Astrocyte (in vitro differentiated cells and primary cell): Measurements from ENCODE around the gene TGFBRAP1. TPM values are rescaled to one million over a fixed set of nuclear protein-coding genes. Genes with fewer than 3 reads are reported as not detected.
A peak's percentile ranks its signal among the peaks of the same experiment; 100 is the strongest.
"Not testable (repeated sequence)": the region's sequence is repeated elsewhere in the genome, so short reads cannot be mapped to it uniquely, and the experiment has no call there.

Experiments
- DNase-seq: peaks from one replicate; pipeline ENCODE4 v3.0.0-alpha.2; 2010; ENCODE audit warnings: low read depth
- FAIRE-seq: peaks from 2 replicates; lab custom pipeline; 2011; peaks lifted over from hg19 to GRCh38; lab: Jason Lieb, UNC
- H2AFZ ChIP-seq: 2 replicates; pipeline ENCODE4 v1.6.0; 2012; ENCODE audit warnings: low read depth, low read length, inconsistent platforms
- H3K27ac ChIP-seq: 2 replicates; pipeline ENCODE4 v1.5.1; 2011; ENCODE audit warnings: low read depth, low read length, inconsistent platforms
- H3K27me3 ChIP-seq: 2 replicates; pipeline ENCODE4 v1.6.0; 2011; ENCODE audit warnings: low read length, inconsistent platforms; ENCODE audit not compliant: insufficient read depth
- H3K36me3 ChIP-seq: 2 replicates; pipeline ENCODE4 v1.5.1; 2011; ENCODE audit warnings: low read length, inconsistent platforms; ENCODE audit not compliant: insufficient read depth
- H3K4me1 ChIP-seq: 2 replicates; pipeline ENCODE4 v1.5.1; 2011; ENCODE audit warnings: low read length, inconsistent platforms; ENCODE audit not compliant: insufficient read depth
- H3K4me2 ChIP-seq: 2 replicates; pipeline ENCODE4 v1.6.0; 2012; ENCODE audit warnings: low read length, inconsistent platforms
- H3K4me3 ChIP-seq: 2 replicates; pipeline ENCODE4 v1.5.1; 2011; ENCODE audit warnings: low read depth, mild to moderate bottlenecking, low read length, inconsistent platforms; ENCODE audit not compliant: insufficient read depth
- H3K79me2 ChIP-seq: 2 replicates; pipeline ENCODE4 v1.6.0; 2012; ENCODE audit warnings: mild to moderate bottlenecking, low read length, inconsistent platforms; ENCODE audit not compliant: insufficient read depth
- H3K9ac ChIP-seq: 2 replicates; pipeline ENCODE4 v1.6.0; 2012; ENCODE audit warnings: mild to moderate bottlenecking, low read length, inconsistent platforms
- H3K9me3 ChIP-seq: 2 replicates; pipeline ENCODE4 v1.5.1; 2012; ENCODE audit warnings: low read depth, mild to moderate bottlenecking, low read length, inconsistent platforms; ENCODE audit not compliant: insufficient read depth
- H4K20me1 ChIP-seq: 2 replicates; pipeline ENCODE4 v1.6.0; 2012; ENCODE audit warnings: low read length, inconsistent platforms; ENCODE audit not compliant: insufficient read depth
- H3K27ac Mint-ChIP-seq: one replicate; pipeline ENCODE4 v1.8.0; 2021; ENCODE audit warnings: mild to moderate bottlenecking, mixed read lengths; ENCODE audit not compliant: unreplicated experiment
- H3K27me3 Mint-ChIP-seq: one replicate; pipeline ENCODE4 v1.8.0; 2021; ENCODE audit warnings: low read depth, mixed read lengths; ENCODE audit not compliant: unreplicated experiment
- H3K36me3 Mint-ChIP-seq: one replicate; pipeline ENCODE4 v1.8.0; 2021; ENCODE audit warnings: low read depth, mixed read lengths; ENCODE audit not compliant: unreplicated experiment
- H3K4me1 Mint-ChIP-seq: one replicate; pipeline ENCODE4 v1.8.0; 2021; ENCODE audit warnings: low read depth, mixed read lengths; ENCODE audit not compliant: unreplicated experiment
- H3K4me3 Mint-ChIP-seq: one replicate; pipeline ENCODE4 v1.8.0; 2021; ENCODE audit warnings: mild to moderate bottlenecking, moderate library complexity, mixed read lengths; ENCODE audit not compliant: unreplicated experiment
- H3K9me3 Mint-ChIP-seq: one replicate; pipeline ENCODE4 v1.8.0; 2021; ENCODE audit warnings: mild to moderate bottlenecking, mixed read lengths; ENCODE audit not compliant: unreplicated experiment
- EZH2 ChIP-seq: IDR thresholded peaks from 2 replicates; pipeline ENCODE4 v1.6.1; 2012; ENCODE audit warnings: mild to moderate bottlenecking, low read length, inconsistent platforms; ENCODE audit not compliant: insufficient read depth
- total RNA-seq: library from RNA; stranded (reverse); gene quantifications from 2 replicates; pipeline ENCODE4 v1.2.1, GENCODE V29; 2021
- TF ChIP-seq, protein P1 (sequence below): IDR thresholded peaks from 2 replicates; pipeline ENCODE4 v1.5.1; 2011; ENCODE audit warnings: low read depth, mild to moderate bottlenecking, inconsistent platforms, low read length, moderate library complexity; ENCODE audit not compliant: insufficient read depth

The TGFBRAP1 gene
- total RNA-seq, 1 donor from 2014 or later: 25.1 TPM

DNA sequence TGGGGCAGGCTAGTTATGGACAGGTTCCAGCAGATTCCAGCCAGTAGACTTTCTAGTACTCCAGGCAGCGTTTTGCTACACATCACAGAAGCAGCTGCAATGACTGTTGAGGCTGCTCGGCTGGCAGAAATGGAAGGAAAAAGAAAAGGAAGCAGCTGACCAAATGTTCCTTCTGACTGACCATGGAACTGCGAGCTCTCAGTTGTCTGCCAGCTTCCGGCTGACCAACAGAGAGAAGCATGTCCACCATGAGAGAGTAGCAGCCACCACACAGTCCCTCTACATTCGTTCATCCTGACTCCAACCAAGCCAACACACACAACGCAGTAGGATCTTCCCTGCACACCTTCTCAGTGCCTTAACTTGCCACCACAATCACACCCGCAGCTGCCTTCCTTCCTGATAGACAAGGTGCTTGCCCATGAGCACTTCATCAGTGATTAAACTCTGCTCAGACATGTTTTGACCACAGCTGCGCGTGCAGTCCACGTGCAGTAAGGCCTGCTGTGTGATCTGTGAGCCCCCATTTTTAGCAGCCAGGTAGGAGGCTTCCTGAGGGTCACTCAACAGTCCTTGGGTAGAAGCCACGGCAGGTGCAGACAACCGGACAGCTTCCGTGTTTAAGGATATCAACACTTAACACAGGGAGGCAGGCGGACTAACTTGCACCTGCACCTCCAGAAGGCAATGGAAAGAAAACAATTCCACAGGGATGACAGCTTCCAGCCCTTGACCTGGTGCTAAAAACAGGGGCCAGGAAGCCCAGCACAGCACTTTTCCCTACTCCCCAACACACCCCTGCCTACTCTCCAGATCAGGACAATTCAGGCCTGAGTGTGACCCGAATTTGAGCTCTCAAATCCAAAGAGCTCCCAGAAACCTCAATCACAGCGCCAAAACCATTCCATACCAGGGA lies 996 bp downstream of the TGFBRAP1 start:
- H3K9me3 ChIP-seq: no peaks in the 10 kb centered on the region
- peaks cover 4% of the 10 kb centered on the region for H4K20me1 ChIP-seq
- TF ChIP-seq, protein P1, sequence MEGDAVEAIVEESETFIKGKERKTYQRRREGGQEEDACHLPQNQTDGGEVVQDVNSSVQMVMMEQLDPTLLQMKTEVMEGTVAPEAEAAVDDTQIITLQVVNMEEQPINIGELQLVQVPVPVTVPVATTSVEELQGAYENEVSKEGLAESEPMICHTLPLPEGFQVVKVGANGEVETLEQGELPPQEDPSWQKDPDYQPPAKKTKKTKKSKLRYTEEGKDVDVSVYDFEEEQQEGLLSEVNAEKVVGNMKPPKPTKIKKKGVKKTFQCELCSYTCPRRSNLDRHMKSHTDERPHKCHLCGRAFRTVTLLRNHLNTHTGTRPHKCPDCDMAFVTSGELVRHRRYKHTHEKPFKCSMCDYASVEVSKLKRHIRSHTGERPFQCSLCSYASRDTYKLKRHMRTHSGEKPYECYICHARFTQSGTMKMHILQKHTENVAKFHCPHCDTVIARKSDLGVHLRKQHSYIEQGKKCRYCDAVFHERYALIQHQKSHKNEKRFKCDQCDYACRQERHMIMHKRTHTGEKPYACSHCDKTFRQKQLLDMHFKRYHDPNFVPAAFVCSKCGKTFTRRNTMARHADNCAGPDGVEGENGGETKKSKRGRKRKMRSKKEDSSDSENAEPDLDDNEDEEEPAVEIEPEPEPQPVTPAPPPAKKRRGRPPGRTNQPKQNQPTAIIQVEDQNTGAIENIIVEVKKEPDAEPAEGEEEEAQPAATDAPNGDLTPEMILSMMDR: no peak
- TF ChIP-seq EZH2: no peak
- Mint-ChIP-seq H3K4me3 (peak overlapping the region; percentile 95), H3K4me1 (peaks cover 42% of the 10 kb centered on the region), H3K36me3 (no peaks in the 10 kb centered on the region), H3K27ac (peak overlapping the region; percentile 90), H3K9me3 (no peaks in the 10 kb centered on the region), H3K27me3 (no peaks in the 10 kb centered on the region)
- H2AFZ ChIP-seq: peak overlapping the region; percentile 74
- H3K4me1 ChIP-seq: peaks cover 29% of the 10 kb centered on the region
- no peaks in the 10 kb centered on the region for H3K27me3 ChIP-seq
- H3K4me2 ChIP-seq: peak overlapping the region; percentile 99
- peak overlapping the region; percentile 70 for H3K4me3 ChIP-seq
- H3K9ac ChIP-seq: peak overlapping the region; percentile 76
- no peaks in the 10 kb centered on the region for H3K36me3 ChIP-seq
- H3K27ac ChIP-seq: no peak overlapping the region
- peaks cover 42% of the 10 kb centered on the region for H3K79me2 ChIP-seq
- DNase-seq: no peak
- no peak for FAIRE-seq

DNA sequence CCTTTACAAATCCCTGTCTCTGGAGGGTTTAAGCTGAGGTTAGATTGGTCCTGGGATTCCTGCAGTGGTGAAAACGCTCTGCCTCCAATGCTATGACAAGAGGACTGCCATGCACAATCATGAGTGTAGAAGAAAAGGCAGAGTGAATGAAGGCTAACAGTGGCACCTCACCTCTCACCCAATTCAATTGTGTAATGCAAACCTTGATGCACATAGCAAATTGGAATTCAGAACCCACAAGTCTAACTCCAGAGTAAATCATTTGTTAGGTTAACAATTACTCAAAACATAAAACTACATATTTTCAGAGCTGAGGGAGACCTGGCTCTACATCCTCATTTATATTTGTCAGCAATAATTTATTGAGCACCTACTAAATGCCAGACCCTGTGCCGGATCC lies 1.8 kb downstream of the TGFBRAP1 start:
- no peaks in the 10 kb centered on the region for H3K9me3 Mint-ChIP-seq
- H3K79me2 ChIP-seq: peaks cover 50% of the 10 kb centered on the region
- no peak overlapping the region for H3K9ac ChIP-seq
- DNase-seq (no peak), FAIRE-seq (no peak)
- H3K4me1 ChIP-seq: peaks cover 34% of the 10 kb centered on the region
- no peaks in the 10 kb centered on the region for H3K36me3 Mint-ChIP-seq
- peak overlapping the region; percentile 95 for H3K4me3 Mint-ChIP-seq
- H3K27ac ChIP-seq: no peak overlapping the region
- TF ChIP-seq, protein P1: no peak
- no peak for TF ChIP-seq EZH2
- H3K27me3 ChIP-seq: no peaks in the 10 kb centered on the region
- no peaks in the 10 kb centered on the region for H3K27me3 Mint-ChIP-seq
- H3K4me2 ChIP-seq: peak overlapping the region; percentile 99
- H3K4me3 ChIP-seq: no peak overlapping the region
- peak overlapping the region; percentile 59 for H3K27ac Mint-ChIP-seq
- peaks cover 4% of the 10 kb centered on the region for H4K20me1 ChIP-seq
- no peaks in the 10 kb centered on the region for H3K36me3 ChIP-seq
- H3K9me3 ChIP-seq: no peaks in the 10 kb centered on the region
- H3K4me1 Mint-ChIP-seq: peaks cover 50% of the 10 kb centered on the region
- H2AFZ ChIP-seq: no peak overlapping the region

- not testable (repeated sequence) for FAIRE-seq, H3K4me3 Mint-ChIP-seq, H3K4me2 ChIP-seq, H3K9me3 Mint-ChIP-seq, H3K27me3 Mint-ChIP-seq, H3K27me3 ChIP-seq, H3K27ac Mint-ChIP-seq, H3K36me3 Mint-ChIP-seq, H3K9me3 ChIP-seq, H3K36me3 ChIP-seq, DNase-seq, H4K20me1 ChIP-seq, H3K9ac ChIP-seq, H2AFZ ChIP-seq, H3K4me3 ChIP-seq, H3K27ac ChIP-seq
- Histone ChIP-seq H3K79me2 (peaks cover 55% of the 10 kb centered on the region), H3K4me1 (peaks cover 34% of the 10 kb centered on the region)
- H3K4me1 Mint-ChIP-seq: peaks cover 55% of the 10 kb centered on the region
Measured at GRCh38 chr2:105327271-105327670, 2.3 kb downstream of the TGFBRAP1 start.
